DMS 273 (cell line): Measurements from ENCODE around the gene LYSMD3.

Experiments
- DNase-seq: peaks from one replicate; lab custom pipeline; 2025; ENCODE audit not compliant: unreplicated experiment; lab: John Stamatoyannopoulos, UW

Gene LYSMD3

DNA sequence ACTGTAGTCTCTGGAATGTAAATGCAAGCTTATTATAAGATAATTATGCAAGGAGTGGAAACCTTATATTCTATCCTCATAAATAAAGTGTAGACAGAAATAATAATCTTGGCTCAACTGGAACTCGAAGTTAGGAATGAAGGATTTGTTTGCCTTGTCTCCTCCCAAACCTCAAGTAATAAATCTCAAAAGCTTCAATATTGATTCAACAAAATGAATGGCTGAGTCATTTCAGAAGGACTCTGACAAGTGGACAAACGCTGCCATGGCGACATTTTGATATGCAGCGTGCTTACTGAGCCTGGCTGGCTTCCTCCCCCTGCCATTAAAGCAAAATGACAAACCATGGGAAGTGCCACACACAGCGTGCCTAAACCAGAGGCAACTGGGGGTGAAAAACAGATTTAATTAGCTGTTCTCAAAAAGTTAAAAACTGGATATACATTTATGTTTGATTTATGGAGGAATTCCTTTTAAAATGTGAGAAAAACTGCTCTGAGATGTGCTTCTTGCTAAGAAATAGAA, 18.7 kb upstream of the LYSMD3 start:
- DNase-seq, result peak; percentile 44

DNA sequence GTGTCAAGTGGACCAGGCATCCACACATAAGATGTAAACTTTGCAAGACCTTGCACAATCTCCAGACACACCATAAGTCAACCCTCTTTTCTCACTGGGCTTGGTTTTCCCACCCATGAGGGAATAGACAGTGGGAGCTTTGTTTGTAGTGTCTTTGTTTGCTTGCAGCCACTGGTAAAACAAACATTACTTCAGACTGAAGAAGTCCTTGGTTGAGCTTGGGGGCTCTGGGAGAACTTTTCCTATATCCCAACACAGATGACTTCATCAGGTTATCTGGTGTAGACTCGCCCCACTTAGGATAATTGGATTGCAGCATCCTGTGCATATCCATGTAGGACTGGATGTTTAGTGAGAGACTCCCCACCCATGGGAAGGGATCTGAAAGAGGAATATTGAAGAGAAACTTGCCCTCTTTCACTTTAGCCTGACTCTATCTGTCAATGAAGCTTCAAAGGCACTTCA, 17.7 kb upstream of the LYSMD3 start:
- DNase-seq, result no peak

DNA sequence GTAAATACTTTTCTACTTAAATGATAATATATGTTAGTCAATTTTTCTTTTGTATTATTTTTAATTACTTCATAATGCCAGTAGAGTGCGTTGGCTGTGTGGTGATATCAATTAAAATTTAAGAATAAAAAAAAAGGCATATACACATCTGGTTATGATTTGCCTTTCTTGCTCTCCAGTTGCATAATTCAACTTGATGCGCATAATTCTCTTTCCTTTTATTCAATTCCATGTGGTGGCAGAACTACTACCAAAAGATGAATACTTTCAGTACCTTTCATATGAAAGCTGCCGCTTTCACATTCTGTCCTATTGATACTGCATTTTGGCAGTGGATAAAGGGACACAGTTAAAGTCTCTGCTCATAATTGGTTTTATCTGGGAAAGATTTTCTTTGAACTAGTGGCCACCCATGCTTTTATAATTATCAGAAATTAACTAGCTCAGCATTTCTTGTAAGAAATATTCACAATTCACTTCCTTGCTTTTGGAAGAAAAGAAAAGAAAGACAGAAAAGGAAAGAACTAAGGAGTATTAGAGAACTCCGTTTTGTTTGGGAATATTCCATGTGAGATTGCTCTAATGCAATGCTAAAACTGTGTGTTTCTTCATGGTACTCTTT, 16.9 kb upstream of the LYSMD3 start:
- no peak for DNase-seq

DNA sequence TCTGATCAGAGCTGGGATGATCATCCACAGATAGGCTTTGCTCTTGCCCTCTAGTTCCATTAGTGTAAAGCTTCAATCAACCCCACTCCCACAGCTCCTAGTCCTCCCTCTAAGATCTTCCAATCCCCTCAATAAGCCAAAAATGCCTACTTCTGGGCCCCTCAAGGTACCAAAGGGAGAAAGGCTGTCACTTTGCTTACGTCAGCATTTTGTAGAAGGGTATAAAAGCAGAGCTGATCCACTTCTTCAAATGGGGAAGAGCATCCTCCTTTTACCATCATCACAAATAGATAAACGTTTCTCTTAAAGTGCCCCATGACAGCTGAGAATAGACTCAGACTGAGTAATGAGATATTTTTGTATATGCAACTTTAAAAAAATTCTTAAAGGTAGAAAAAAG, 16.1 kb upstream of the LYSMD3 start:
- DNase-seq, result no peak

DNA sequence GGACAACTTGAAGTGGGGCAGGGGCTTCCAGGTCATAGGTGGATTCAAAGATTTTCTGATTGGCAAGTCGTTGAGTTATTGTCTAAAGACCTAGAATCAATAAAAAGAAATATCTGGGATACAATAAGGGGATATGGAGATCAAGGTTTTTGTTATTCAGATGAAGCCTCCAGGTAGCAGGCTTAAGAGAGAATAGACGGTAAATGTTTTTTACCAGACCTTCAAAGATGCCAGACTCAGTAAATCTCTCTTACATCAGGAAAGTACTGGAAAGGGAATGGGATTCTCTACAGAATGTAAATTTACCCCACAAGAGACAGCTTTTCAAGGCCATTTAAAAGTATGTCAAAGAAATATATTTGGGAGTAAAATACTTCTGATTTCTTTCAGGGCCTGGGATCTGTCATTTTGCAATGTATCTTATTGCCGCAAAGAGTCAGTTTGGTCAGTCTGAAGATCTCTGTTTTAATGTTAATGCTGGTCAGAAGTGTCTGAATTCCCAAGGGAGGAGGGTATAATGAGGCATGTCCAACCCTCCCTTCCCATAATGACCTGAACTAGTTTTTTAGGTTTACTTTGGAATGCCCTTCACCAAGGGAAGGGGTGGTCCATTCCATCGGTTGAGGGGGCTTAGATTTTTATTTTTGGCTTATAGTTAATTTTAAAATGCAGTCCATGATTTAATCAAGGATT, 13.6 kb upstream of the LYSMD3 start:
- no peak for DNase-seq

DNA sequence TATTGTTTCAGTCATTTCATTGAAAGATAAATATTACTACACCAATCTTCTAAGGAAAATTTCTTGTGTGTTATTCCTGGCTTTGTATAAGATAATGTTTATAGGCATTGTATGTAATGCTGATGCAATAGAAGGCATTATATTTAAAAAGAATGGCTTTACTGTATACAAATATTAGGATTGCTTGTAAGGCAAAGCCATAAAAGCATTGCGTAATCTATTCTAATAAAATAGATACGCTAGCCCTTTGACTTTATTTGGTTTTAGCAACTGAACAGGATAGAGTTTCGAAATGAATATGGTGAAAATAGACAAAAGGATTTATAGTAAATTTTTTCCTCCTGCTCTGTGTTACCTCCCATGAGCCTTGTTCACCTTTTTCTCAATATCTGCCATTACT, 5.5 kb upstream of the LYSMD3 start:
- no peak for DNase-seq

DNA sequence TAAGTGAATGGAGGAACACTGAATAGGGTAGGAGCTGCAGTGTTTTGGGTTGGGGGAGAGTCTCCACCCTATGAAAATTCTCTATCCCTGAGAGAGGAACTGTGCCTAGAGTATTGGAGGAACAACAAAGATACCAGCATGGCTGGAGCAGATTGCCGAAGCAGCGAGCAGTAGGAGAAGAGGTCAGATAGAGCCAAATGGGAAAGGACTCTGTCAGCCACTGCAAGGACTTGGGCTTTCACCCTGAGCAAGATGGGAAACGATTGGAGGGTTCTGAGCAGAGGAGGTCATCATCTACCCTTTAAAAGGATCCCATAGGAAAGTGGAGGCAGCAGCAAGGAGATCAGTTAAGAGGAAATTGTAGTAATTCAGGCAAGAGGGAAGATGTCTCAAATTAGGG, 4.4 kb upstream of the LYSMD3 start:
- no peak for DNase-seq

DNA sequence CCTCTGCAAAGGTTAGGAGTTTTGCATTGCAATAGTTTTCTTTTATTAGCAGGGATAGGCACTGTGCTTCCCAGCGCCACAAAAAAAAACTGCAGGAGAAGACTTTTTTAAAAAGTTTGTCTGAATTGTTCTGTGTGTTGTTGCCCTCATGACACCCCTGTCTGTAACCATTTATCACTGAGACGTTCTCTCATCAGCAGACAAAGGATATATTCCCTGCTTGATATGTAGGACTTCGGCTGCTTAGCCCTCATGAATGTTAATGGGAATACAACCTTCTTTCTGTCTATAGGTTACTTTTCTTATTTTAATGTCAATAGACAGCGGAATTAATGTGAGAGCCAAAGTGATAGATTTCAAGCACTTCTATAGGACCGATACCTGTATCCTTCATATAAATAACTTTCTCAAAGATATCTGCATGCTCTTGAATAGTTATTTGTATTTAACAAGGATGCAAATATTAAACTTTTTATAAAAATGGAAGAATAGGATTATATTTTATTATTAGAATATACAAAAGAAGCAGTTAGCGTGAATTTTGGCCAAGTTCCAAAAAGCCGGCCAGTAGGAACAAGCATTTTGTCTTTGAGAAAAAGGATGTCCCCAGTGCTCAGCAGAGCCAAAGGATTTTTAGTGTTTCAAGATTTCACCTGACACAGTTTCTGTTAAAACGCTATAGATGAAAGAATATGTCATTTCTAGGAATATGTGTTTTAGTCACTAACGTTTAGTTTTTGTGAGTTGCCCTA, 1.5 kb upstream of the LYSMD3 start:
- DNase-seq, result peak; percentile 50

DNA sequence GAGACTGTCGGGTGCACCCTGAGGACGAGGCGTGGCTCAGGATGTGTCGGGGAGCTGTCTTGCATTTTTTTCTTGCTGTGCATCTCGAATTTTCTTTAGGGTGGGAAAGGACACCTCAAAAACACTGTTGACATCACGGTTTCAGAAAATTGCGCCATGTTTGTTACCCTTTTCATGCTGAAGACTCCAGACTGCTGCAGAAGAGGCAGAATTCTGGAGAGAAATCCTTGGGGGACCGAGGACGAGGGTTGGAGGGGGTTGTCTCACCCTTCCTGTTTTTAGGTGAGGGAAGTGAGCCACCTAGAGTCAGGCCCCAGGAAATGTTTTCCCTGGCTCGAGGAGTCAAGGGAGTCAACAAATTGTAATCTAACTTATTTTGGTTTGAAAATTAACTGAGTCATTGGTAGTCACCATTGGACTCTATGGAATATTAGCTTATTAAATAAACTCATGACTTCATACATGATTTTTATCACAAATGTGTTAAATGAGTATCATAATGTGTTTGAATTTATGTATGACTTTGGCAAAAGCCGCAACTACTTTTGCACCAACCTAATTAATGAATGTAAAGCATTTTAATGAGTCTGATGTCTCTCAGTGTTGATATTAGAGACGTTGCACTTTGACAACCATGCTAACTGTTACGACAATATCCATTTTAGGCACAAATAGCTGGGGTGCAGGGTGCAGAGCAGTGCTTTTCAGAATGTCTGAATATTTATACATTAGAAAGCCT, 724 bp upstream of the LYSMD3 start:
- DNase-seq, result peak; percentile 90

DNA sequence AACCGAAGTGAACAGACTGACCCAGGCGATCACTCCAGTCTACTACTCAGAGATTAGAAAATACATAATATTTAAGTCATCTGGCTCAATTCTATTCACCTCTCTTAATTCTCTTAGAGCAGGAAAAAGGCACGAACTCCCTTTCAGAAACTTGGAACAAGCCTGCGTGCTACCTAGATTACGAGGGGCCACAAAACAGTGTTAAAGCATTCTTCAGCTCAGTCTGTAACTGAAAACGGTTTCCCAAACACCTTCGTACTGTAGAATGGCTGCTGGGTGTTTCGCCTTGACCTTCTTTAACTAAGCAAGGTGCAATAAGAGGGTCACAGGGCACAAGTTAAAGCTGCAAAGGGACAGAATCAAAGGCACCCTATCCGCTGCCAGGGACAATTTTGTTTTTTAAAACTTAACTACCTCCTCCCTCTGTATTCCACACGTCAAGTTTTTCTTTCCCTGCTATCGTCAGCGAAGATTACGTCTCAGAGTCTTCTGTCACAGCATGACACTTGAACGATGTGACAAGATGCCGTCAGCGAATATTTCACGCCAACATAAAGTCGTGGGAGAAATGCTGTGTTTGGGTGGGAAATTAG, 687 bp downstream of the LYSMD3 start:
- peak; percentile 56 for DNase-seq

DNA sequence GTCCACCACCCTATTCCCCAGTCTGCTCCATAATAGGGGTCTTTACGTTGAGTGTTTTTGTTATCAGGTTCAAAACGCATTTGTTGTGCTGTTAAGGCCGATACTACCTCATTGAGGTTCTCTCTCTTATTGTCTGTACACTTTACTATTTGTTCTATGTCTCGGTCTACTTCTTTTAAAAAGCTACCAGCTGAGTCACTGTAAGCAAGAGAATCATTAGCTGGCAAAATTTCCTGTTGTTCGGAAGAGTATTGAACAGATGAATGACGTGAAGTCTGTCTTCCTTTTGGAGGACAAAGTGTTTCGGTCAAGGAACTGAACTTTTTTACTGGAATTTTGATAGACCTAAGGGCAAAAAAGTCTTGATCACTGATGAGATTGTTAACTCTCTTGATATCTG, 10.3 kb downstream of the LYSMD3 start:
- no peak for DNase-seq

DNA sequence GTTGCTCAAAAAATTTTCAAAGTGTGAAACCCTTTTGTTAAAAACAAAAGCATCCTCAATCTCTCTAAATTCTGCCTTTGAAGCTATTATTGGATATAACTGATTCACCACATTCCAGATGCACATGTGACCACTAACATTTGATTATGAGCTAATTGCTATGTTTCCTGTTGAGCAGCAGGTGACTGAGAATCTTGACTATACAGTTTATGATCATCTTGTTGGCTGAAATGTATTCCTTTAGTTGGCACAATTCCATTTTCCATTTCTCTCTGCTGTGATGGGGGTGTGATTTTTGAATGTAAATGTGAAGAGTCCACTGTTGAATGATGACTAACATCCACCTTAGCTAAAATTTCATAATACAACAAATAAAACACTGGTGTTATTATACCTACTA, 10.7 kb downstream of the LYSMD3 start:
- peak; percentile 24 for DNase-seq

DNA sequence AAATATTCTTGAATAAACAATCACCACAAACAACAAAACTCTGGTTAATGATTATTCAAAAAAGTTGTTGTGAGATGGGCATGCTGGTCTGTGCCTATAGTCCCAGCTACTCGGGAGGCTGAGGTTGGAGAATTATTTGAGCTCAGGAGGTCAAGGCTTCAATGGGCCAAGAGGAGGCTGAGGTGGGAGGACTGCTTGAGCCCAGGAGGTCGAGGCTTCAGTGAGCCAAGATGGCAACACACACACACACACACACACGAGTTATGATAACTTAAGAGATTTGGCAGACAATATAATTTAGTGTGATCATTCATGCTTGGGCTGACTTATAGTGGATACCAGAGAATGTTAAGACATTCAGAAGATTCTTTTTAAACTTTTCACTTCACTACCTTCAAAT, 14.9 kb downstream of the LYSMD3 start:
- no peak for DNase-seq

DNA sequence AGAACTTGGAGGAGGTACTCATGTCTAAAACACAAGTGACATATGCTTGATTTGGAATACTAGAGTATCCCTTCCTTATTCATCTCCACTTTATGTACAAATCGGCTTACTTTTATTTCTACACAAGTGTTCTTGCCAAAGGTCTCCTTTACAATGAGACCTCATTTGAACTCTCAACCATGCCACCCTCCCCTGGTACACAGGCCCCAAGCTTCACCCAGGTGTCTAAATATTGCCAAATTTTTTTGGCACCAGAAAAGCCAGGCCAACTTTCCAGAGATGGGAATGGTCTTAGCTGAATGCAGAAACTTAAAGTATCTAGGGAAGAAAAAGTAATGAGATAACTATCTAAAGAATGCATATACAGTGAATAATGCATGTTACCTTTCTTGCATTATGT, 18.9 kb downstream of the LYSMD3 start:
- no peak for DNase-seq

DNA sequence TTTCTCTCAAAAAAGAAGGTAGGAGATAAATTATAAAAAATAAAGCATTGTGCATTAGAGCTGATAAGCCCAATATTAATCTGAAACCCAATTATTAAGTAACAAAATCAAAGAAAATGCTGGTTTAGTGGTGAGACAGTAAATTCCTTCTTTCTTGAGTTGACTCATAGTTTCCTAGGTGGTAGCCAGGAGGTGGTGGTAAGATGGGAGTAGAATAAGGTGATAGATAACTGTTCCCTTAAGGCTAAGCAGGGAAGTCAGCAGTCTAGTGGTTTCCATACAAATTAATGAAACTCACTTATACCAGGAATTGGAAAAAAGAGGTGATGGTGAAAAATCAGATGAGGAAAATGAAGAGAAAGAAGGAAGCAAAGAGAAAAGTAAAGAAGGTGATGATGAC, 23.2 kb downstream of the LYSMD3 start:
- DNase-seq, result no peak

DNA sequence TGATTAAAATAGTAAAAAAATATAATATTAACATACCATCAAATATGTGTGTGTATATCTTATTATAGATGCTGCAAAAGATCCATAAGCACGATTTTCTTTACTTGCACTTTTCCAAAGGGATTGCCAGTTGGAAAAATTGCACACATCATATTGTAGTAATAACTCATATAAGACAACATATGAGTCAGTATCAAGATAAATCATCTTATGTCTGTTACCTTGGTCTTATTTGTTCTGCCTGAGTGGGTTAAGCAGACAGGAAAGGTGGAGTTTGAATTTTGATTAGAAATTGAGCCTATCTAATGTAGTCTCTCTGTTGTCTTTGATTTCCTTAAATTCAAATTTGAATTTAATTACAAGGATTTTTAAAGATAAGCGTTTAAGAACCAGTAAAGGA, 24.6 kb downstream of the LYSMD3 start:
- DNase-seq, result no peak

DNA sequence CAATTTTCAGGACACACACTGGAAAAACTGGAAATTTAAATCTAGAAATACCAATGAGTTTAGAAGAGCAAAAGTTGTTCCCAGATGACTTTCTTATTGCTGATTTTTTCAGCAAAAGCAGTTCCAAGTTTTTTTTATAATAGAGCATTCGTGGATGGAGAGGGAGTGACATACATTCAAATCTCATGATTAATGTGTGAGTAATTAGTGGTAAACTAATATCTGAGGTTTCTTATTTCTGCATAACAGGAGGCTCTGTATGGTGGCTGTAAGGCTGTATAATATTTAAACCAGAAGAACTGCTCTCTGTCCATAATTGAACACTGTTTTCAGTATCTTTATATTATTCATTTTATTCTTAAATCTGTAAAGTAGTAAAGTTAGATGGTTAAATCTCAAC, 25.8 kb downstream of the LYSMD3 start:
- no peak for DNase-seq

DNA sequence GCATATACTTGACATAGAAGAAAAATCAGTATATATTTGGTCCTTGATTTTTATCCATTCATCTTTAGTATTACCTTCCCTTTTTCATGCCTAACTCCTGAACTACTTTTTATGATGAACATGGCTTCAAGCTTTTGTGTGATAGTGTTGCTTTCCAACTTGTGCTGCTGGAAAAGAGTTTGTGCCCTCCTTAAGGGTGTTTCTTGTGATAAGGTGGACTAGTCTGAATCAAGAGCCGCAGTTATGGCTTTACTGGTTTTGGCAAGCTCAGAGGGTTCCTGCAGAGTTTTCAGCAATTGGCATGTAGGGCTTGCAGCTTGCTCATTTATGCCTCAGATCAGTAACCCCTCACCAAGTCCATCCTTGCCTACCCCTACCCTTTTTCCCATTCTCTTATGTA, 34.2 kb downstream of the LYSMD3 start:
- DNase-seq, result no peak

DNA sequence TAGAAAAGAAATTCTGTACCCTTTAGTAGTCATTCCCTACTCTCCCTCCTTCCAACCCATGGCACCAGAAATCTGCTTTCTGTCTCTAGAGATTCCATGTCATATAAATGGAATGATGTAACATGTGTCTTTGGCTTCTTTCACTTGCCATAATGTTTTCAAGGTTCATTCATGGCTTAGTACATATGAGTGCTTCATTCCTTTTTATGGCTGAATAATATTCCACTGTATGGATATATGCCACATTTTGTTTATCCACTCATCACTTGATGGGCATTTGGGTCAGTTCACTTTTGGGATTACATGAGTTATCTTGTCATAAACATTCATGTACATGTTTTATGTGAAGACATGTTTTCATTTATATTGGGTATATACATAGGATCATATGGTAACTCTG, 35.3 kb downstream of the LYSMD3 start:
- no peak for DNase-seq

DNA sequence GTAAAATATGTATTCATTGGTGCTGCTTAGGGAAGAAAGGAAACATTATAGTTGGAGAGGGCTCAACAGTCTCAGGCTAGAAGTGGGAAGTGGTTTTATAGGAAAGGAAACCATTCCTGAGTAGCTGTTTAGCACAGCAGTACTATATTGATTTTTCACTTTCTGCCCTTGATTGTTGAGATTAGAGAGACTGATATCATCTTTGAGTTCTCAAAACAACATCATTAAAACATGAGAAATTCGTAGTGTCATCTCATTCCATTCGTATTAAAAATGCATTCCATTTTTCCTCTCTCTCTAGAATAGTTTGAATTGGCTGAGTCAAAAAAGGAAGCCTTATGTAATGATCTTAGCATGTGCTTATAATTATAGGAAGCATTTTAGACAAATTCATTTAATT, 40.6 kb downstream of the LYSMD3 start:
- DNase-seq, result no peak

DNA sequence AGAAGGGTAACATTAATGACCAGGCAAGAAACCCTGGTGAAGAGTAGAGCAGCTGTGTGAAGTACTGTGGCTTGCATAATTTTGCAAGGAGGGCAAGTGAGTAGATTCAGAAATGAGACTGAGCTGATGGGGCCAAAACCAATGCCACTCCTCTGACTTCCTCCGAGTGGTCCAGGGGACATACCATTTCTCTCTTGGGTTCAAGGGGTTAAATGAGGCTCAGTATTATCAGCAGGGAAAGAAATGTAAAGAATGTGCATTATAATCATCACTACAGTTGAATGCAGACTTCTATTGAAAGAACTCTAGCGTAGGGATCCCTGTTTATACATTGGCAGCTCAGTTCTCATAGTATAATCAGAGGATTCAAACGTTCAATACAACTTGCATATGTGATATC, 44.8 kb downstream of the LYSMD3 start:
- DNase-seq, result no peak
